ENCODE data around the gene LTBP2. TPM values are rescaled to one million over a fixed set of nuclear protein-coding genes. Genes with fewer than 3 reads are reported as not detected.

Gene LTBP2
- total RNA-seq, 1 experiment from 2014 or later: 124 TPM

- H3K4me3 ChIP-seq: no peak overlapping the region
- peaks cover 4% of the 10 kb centered on the region for H3K79me2 ChIP-seq (ENCODE audit: low read depth)
- no peaks in the 10 kb centered on the region for H3K36me3 ChIP-seq (ENCODE audit: low read depth)
- no peaks in the 10 kb centered on the region for H3K9me3 ChIP-seq (ENCODE audit: insufficient read depth, low read depth)
- no peak for DNase-seq
- intact Hi-C loops (cut with micrococcal nuclease; ENCODE audit: unreplicated experiment): loop anchor here (1.0 kb wide), 3 partner anchors 28 to 51 kb away; no protein-coding TSS in a partner anchor
- H3K9me2 ChIP-seq (ENCODE audit: insufficient read depth): no peaks in the 10 kb centered on the region
- POLR2A ChIA-PET (ENCODE audit: unreplicated experiment): interaction anchor here (0.6 kb wide), 3 partner anchors 15 to 267 kb away, joined by 3 to 4 read pairs (median 4); no protein-coding TSS in a partner anchor
- no TSS peak for BruUV-seq (replicated peaks)
- TF ChIP-seq CTCF (conservative IDR thresholded peaks at IDR 0.05): no peak
- TF ChIP-seq EZH2 (IDR thresholded peaks at IDR 0.05; ENCODE audit: low read depth): no peak
- CTCF ChIA-PET: interaction anchor here (0.6 to 2.1 kb wide), 4 partner anchors 12 to 44 kb away, joined by 3 to 11 read pairs (median 6); no protein-coding TSS in a partner anchor
- H3F3A ChIP-seq (ENCODE audit: insufficient read depth, low read depth): peaks cover 68% of the 10 kb centered on the region
- H3K27me3 ChIP-seq (ENCODE audit: insufficient read depth, low read depth): no peaks in the 10 kb centered on the region
- peaks cover 73% of the 10 kb centered on the region for H3K4me1 ChIP-seq (replicated peaks; ENCODE audit: insufficient read depth)
- no peak overlapping the region for H2AFZ ChIP-seq
- H4K20me1 ChIP-seq (ENCODE audit: insufficient read depth): no peaks in the 10 kb centered on the region
- H3K4me2 ChIP-seq: peak overlapping the region; percentile 76
- peak overlapping the region; percentile 84 for H3K27ac ChIP-seq
Measured at GRCh38 chr14:74620923-74621322, 8.9 kb upstream of the LTBP2 start.

GRCh38 chr14:74620497-74620921 is 8.5 kb upstream of the LTBP2 start:
- TF ChIP-seq EZH2 (IDR thresholded peaks at IDR 0.05; ENCODE audit: low read depth): no peak
- no peak for TF ChIP-seq CTCF (conservative IDR thresholded peaks at IDR 0.05)
- H3K27me3 ChIP-seq (ENCODE audit: insufficient read depth, low read depth): no peaks in the 10 kb centered on the region
- H3K9me2 ChIP-seq (ENCODE audit: insufficient read depth): no peaks in the 10 kb centered on the region
- H2AFZ ChIP-seq: no peak overlapping the region
- intact Hi-C loops (cut with micrococcal nuclease; ENCODE audit: unreplicated experiment): loop anchor here (1.0 kb wide), 3 partner anchors 29 to 52 kb away; no protein-coding TSS in a partner anchor
- peaks cover 72% of the 10 kb centered on the region for H3F3A ChIP-seq (ENCODE audit: insufficient read depth, low read depth)
- BruUV-seq (replicated peaks): no TSS peak
- peak; percentile 91 to 100 for DNase-seq
- no peaks in the 10 kb centered on the region for H3K9me3 ChIP-seq (ENCODE audit: insufficient read depth, low read depth)
- peak overlapping the region; percentile 76 for H3K4me2 ChIP-seq
- POLR2A ChIA-PET (ENCODE audit: unreplicated experiment): interaction anchor here (0.6 to 0.7 kb wide), 4 partner anchors 16 to 660 kb away, joined by 3 to 7 read pairs (median 4); no protein-coding TSS in a partner anchor
- H3K4me3 ChIP-seq: no peak overlapping the region
- peak overlapping the region; percentile 84 for H3K27ac ChIP-seq
- H3K36me3 ChIP-seq (ENCODE audit: low read depth): no peaks in the 10 kb centered on the region
- CTCF ChIA-PET: interaction anchor here (0.7 to 2.1 kb wide), 6 partner anchors 11 to 693 kb away, joined by 3 to 11 read pairs (median 4); no protein-coding TSS in a partner anchor
- H4K20me1 ChIP-seq (ENCODE audit: insufficient read depth): no peaks in the 10 kb centered on the region
- peaks cover 77% of the 10 kb centered on the region for H3K4me1 ChIP-seq (replicated peaks; ENCODE audit: insufficient read depth)
- H3K79me2 ChIP-seq (ENCODE audit: low read depth): peaks cover 8% of the 10 kb centered on the region

GRCh38 chr14:74619672-74620131 is 7.7 kb upstream of the LTBP2 start:
- Histone ChIP-seq H4K20me1 (ENCODE audit: insufficient read depth) (no peaks in the 10 kb centered on the region), H3K9me3 (ENCODE audit: insufficient read depth, low read depth) (no peaks in the 10 kb centered on the region), H3K27ac (peak overlapping the region; percentile 84), H3K36me3 (ENCODE audit: low read depth) (no peaks in the 10 kb centered on the region), H3K9me2 (ENCODE audit: insufficient read depth) (no peaks in the 10 kb centered on the region), H3K4me3 (no peak overlapping the region), H3K4me1 (replicated peaks; ENCODE audit: insufficient read depth) (peaks cover 85% of the 10 kb centered on the region), H2AFZ (no peak overlapping the region), H3K79me2 (ENCODE audit: low read depth) (peaks cover 12% of the 10 kb centered on the region), H3K27me3 (ENCODE audit: insufficient read depth, low read depth) (no peaks in the 10 kb centered on the region), H3F3A (ENCODE audit: insufficient read depth, low read depth) (peaks cover 80% of the 10 kb centered on the region), H3K4me2 (peak overlapping the region; percentile 76)
- POLR2A ChIA-PET (ENCODE audit: unreplicated experiment): interaction anchor here (0.5 to 1.1 kb wide), 3 partner anchors 10 to 50 kb away, joined by 4 to 6 read pairs (median 5); no protein-coding TSS in a partner anchor
- peak; percentile 99 for DNase-seq
- CTCF ChIA-PET: interaction anchor here (0.6 to 2.1 kb wide), 7 partner anchors 10 to 51 kb away, joined by 3 to 14 read pairs (median 5); no protein-coding TSS in a partner anchor
- intact Hi-C loops (cut with micrococcal nuclease; ENCODE audit: unreplicated experiment): loop anchor here (1.0 to 5.0 kb wide), 5 partner anchors 30 to 1043 kb away; partner anchors contain the start of genes ERG28 and TTLL5
- TF ChIP-seq CTCF (conservative IDR thresholded peaks at IDR 0.05) (no peak), EZH2 (IDR thresholded peaks at IDR 0.05; ENCODE audit: low read depth) (no peak)
- BruUV-seq (replicated peaks): no TSS peak

Measured in PC-9 (cell line).